Activated naive CD4-positive, alpha-beta T cell treated with Interleukin-2 at 50 U/mL for 16 hours (primary cell): ENCODE data around the gene DCLRE1C.
"Not testable (repeated sequence)": the region's sequence is repeated elsewhere in the genome, so short reads cannot be mapped to it uniquely, and the experiment has no call there.

ENCODE experiments used
- DNase-seq: peaks from one replicate; pipeline ENCODE4 v3.0.0-alpha.2; 2020

The DCLRE1C gene

GRCh38 chr10:14879124-14879927, 74.6 kb downstream of the DCLRE1C start:
- DNase-seq = peak; percentile 42

GRCh38 chr10:14878266-14879123, 75.4 kb downstream of the DCLRE1C start, which contains the start of gene SUV39H2:
Gene SUV39H2, plus strand, starts transcription at chr10:14878866. Its CDS starts 23 bp downstream, at chr10:14878889.
- peak; percentile 94 for DNase-seq

GRCh38 chr10:14876764-14877163, 77.1 kb downstream of the DCLRE1C start:
- DNase-seq = no peak

- DNase-seq = no peak
Observed at GRCh38 chr10:14875941-14876340, 78.0 kb downstream of the DCLRE1C start.

- DNase-seq = no peak
Observed at GRCh38 chr10:14873090-14873760, 80.7 kb downstream of the DCLRE1C start.

- not testable (repeated sequence) for DNase-seq
Observed at GRCh38 chr10:14864871-14865270, 89.0 kb downstream of the DCLRE1C start.

- not testable (repeated sequence) for DNase-seq
Observed at GRCh38 chr10:14864466-14864865, 89.4 kb downstream of the DCLRE1C start.

- no peak for DNase-seq
Observed at GRCh38 chr10:14860791-14861190, 93.1 kb downstream of the DCLRE1C start.

GRCh38 chr10:14859775-14860174, 94.1 kb downstream of the DCLRE1C start:
- no peak for DNase-seq

- no peak for DNase-seq
Observed at GRCh38 chr10:14859043-14859442, 94.9 kb downstream of the DCLRE1C start.

GRCh38 chr10:14858338-14858960, 95.4 kb downstream of the DCLRE1C start:
- no peak for DNase-seq

GRCh38 chr10:14855453-14855852, 98.4 kb downstream of the DCLRE1C start:
- no peak for DNase-seq

GRCh38 chr10:14852236-14852635, 101.7 kb downstream of the DCLRE1C start:
- DNase-seq = no peak
